Sciatic nerve (tissue), 2 donors: Measurements from ENCODE around the gene FAM174A. TPM values are rescaled to one million over a fixed set of nuclear protein-coding genes. Genes with fewer than 3 reads are reported as not detected.
"Not testable (repeated sequence)": the region's sequence is repeated elsewhere in the genome, so short reads cannot be mapped to it uniquely, and the experiment has no call there.

Source experiments
- ATAC-seq: fragments of 200-7000 bp; cut with Tn5 transposase; one replicate; pipeline ENCODE4 v1.9.1; 2020; ENCODE audit warnings: mild to moderate bottlenecking, moderate library complexity
- DNase-seq: peaks from one replicate; pipeline ENCODE4 v3.0.0-alpha.2; 2020; ENCODE audit warnings: low spot score
- intact Hi-C: fragments of 100-400 bp; cut with DNase I; formaldehyde crosslinking; loops from one replicate; pipeline ENCODE4 v1.14.2; 2022
- total RNA-seq: library from RNA; stranded (reverse); fragmentation: NEBNext Ultra II Directional; extraction: Animal tissue kit (Norgen Biotek cat#: 25700); gene quantifications from one replicate; pipeline ENCODE4 v1.2.1, GENCODE V29; 2021
- donor health status: DM: no; HTN: no; CAD: no.
- donor health status: DM: no; HTN: no; CAD: no.

The FAM174A gene
- total RNA-seq, 1 donor from 2014 or later, result 14.5 TPM

GRCh38 chr5:100566382-100567141 is 31.4 kb downstream of the FAM174A start:
- intact Hi-C loops, result no loop called here
- no peak for DNase-seq

DNA sequence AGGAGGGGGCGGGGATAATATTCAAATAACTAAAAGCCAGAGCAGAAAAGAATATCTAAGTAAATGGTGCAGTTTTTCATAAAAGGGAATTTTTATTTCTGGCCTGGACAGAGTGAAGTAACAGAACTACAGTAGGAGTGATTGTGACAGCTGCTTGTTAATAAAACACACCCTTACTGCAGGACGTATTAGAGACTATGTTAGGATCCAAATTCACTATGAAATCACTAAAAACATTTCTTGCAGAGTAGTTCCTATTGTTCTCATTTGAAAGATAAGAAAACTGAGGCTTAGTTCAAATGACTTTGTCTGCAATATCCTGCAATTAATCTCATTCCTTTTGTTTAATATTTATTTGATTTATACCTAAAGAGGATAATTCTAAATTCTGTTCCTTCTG is 39.5 kb downstream of the FAM174A start:
- no peak for DNase-seq
- intact Hi-C loops, result no loop called here
- no peak for ATAC-seq

More at GRCh38 chr5:100566382-100567141, 31.4 kb downstream of the FAM174A start:
- ATAC-seq, result no peak

GRCh38 chr5:100575815-100576214 is 40.6 kb downstream of the FAM174A start:
- ATAC-seq (no peak), DNase-seq (no peak)
- intact Hi-C loops, result no loop called here

GRCh38 chr5:100576217-100576751 is 41.1 kb downstream of the FAM174A start:
- DNase-seq (no peak), ATAC-seq (no peak)
- intact Hi-C loops, result no loop called here

DNA sequence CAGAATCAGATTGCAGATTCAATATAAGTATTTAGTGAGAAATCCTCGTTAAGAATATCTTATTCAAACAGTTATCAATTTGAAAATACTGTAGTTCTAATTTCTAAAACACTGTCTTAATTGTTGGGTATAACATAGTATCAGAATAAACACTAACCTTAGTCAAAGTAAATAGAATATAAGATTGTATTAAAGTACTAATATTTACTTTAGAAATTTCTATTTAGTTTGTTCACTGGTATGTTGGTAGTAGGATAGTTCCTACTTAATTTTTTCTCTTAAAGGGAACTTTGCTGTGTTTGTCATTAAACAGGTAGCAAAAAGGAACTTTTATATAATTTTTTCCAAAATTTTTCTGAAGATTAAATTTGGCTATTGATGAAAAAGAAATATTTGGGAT is 42.3 kb downstream of the FAM174A start:
- no peak for ATAC-seq
- DNase-seq, result no peak
- intact Hi-C loops, result no loop called here

GRCh38 chr5:100584069-100584468 is 48.9 kb downstream of the FAM174A start:
- intact Hi-C loops, result no loop called here
- no peak for ATAC-seq

GRCh38 chr5:100584889-100585288 is 49.7 kb downstream of the FAM174A start:
- DNase-seq (no peak), ATAC-seq (no peak)
- intact Hi-C loops, result no loop called here

More at GRCh38 chr5:100584069-100584468, 48.9 kb downstream of the FAM174A start:
- DNase-seq, result no peak

- no peak for ATAC-seq
- intact Hi-C loops, result no loop called here
- no peak for DNase-seq
Observed at GRCh38 chr5:100590867-100591266, 55.7 kb downstream of the FAM174A start.

DNA sequence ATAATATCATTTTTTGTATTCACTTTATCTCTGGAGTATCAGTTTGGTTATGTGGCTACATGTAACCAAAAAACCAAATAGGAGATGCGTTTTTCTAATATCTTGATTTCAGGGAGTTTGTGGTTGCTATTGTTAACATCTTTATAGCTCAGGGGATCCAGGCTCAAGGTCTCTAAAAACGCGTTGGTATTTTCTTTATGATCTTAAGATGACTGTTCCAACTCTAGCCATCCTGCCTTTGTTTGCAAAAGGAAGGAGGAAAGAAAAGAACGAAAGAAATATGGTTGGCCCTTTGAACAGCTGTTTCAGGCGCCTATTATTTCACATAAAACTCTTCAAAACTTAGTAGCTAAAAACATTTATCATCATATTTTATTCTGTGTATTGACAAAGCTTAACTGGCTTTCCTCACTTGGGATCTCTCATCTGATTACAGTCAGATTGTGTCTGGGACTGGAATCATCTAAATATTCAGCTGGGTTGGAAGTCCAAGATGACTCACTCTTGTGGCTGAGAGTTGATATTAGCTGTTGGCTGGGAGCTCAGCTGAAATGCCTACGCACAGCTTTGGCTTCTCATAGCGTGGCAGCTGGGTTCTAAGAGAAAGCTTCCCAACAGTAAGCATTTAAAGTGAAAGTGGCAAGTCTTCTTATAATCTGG is 60.1 kb downstream of the FAM174A start:
- ATAC-seq, result peak; percentile 69
- no peak for DNase-seq
- intact Hi-C loops, result no loop called here

GRCh38 chr5:100595812-100596173 is 60.6 kb downstream of the FAM174A start:
- intact Hi-C loops, result no loop called here
- ATAC-seq (no peak), DNase-seq (no peak)

GRCh38 chr5:100598446-100598845 is 63.3 kb downstream of the FAM174A start:
- intact Hi-C loops, result no loop called here
- ATAC-seq (no peak), DNase-seq (no peak)

DNA sequence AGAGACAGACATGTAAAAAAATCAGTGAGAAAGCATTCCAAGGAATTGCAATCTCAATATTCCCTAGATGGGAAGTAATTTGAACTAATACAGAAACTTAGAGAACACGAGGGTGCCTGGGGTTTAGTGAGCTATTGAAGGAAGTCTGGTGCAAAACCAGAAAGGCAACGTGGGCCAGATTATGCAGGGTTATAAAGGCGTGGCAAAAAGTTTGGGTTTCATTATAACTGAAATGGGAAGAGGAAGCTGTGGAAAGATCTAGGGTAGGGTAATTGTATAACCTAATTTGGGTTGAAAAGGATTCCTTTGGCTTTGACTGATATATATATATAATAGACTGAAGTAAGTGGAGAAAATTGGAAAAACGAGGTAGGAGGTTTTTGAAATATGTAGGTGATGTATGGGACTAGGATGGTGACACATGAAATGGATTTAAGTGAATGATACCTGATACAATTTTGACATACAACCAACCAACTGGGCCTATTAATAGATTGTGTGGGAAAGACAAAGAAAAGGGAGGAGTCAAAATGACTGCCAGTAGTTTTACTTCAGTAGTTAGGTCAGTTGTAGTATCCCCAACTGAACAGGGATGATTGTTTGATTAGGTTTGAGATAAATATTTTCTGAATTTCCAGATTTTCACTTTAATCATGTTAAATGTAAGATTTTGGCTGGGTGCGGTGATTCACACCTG is 65.3 kb downstream of the FAM174A start:
- DNase-seq (no peak), ATAC-seq (no peak)
- intact Hi-C loops, result no loop called here

DNA sequence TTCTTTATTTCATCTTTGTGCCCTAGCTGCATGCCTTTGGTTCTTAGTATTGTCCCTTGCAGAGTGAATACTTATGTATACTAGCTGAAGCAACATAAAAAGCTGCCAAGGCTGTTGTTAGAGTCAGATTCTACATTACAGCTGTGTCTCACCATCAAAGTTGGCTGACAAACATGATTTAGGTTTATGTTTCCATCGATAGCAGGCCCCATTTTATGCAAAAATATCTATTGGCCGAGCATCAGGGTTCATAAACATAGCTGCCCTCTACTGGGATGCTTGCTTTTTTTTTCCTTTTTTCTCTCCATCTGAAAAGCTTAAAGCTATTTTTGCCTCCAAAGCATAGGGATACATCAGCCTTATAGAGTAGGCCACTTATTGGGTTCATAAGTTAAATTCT is 68.0 kb downstream of the FAM174A start:
- intact Hi-C loops, result no loop called here

DNA sequence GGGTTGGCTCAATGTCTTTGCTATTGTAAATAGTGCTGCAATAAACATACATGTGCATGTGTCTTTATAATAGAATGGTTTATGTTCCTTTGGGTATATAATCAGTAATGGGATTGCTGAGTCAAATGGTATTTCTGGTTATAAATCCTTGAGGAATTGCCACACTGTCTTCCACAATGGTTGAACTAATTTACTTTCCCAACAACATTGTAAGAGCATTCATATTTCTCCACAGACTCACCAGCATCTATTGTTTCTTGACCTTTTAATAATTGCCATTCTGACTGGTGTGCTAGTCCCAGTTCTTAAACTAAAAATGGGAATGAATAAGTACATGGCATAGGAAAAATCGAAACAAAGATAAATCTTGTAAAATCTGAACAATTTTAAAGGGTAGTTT is 68.8 kb downstream of the FAM174A start:
- ATAC-seq, DNase-seq, intact Hi-C loops: not testable (repeated sequence)

More for the DNA sequence above, 68.0 kb downstream of the FAM174A start:
- DNase-seq (no peak), ATAC-seq (no peak)

DNA sequence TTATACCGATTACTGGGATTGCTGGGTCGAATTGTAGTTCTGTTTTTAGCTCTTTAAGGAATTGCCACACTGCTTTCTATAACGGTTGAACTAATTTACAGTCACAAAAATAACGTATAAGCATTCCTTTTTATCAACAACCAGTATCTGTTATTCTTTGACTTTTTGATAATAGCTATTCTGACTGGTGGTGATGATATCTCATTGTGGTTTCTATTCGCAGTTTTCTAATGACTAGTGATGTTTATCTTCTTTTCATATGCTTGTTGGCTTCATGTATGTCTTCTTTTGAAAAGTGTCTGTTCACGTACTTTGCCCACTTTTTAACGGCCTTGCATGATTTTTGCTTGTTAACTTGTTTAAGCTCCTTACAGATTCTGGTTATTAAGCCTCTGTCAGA is 74.4 kb downstream of the FAM174A start:
- ATAC-seq, result no peak
- DNase-seq, result no peak
- intact Hi-C loops, result no loop called here

GRCh38 chr5:100614308-100614707 is 79.1 kb downstream of the FAM174A start:
- ATAC-seq (no peak), DNase-seq (no peak)
- intact Hi-C loops, result no loop called here

DNA sequence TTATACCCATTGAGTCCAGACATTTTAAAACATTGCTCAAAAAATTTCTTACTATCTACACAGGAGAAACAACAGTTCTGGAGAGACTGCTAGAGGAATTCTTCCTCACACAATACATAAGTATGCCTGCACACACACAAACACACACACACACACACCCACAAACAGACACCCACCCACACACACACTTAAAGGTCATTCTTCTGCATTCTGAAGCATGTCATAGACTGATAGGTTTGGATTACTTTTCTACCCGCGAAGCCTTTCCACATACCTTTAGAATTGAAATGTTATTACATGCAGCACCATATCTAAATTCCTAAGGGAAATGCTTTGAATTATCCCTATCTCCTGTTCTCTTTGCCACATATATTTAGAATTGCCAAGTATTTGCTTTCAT is 80.2 kb downstream of the FAM174A start:
- ATAC-seq (no peak), DNase-seq (no peak)
- intact Hi-C loops, result no loop called here

DNA sequence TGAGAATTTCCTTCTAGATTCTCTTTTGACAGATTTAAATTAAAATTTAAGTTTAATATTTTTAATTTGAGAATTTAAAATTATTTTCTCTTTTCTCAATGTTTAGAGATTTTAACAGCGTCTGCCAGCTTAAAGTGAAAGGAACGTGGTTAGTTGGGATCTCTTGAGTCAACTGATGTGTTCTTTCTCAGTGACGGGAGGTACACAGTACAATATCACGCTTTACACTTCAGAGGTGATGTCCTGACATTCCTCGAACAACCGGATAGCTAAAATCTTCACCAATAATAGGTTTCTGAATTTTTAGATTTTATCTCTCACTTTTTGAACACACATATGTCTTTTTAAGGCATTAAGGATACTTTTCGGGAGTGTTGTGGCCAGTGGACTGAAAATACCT is 81.1 kb downstream of the FAM174A start:
- intact Hi-C loops, result no loop called here
- ATAC-seq (no peak), DNase-seq (no peak)

DNA sequence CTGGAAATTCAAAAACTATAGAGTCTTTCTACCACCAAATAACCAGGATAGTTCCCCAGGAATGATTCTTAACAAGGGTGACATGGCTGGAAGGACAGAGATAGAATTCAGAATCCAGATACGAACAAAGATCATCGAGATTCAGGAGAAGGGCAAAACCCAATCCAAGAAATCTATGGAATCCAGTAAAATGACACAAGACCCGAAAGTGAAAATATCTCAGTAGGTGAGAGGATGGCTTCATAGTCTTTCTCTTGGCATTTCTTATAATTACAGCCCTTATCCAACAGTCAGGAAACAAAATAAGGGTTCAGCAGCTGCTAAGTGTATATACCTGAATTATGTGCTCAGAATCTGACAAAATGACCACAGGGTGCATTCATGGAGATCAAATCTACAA is 81.8 kb downstream of the FAM174A start:
- intact Hi-C loops, result no loop called here
- no peak for ATAC-seq
- DNase-seq, result no peak

- intact Hi-C loops, result no loop called here
- ATAC-seq (peak; percentile 78), DNase-seq (no peak)
Observed at GRCh38 chr5:100623719-100624118, 88.5 kb downstream of the FAM174A start.
